Transverse colon (tissue), 4 donors: Measurements from ENCODE around the gene FASN. TPM values are rescaled to one million over a fixed set of nuclear protein-coding genes. Genes with fewer than 3 reads are reported as not detected.

Experiments used
- DNase-seq: peaks from one replicate; pipeline ENCODE4 v3.0.0-alpha.2; 2019
- H3K27ac ChIP-seq, 4 donors: fragments of 200-600 bp; sonication (generic); 2 replicates each; pipeline ENCODE4 v1.5.1; 2016 to 2018; ENCODE audit warnings: inconsistent platforms in 4 of 4
- H3K27me3 ChIP-seq: fragments of 200-600 bp; sonication (generic); 2 replicates; pipeline ENCODE4 v1.5.1; 2017; ENCODE audit warnings: inconsistent platforms
- H3K36me3 ChIP-seq, 4 donors: fragments of 200-600 bp; sonication (generic); 2 replicates each; pipeline ENCODE4 v1.5.1; 2017 to 2019; ENCODE audit warnings: inconsistent platforms in 4 of 4
- H3K4me1 ChIP-seq, 4 donors: fragments of 200-600 bp; sonication (generic); 2 replicates each; pipeline ENCODE4 v1.5.1; 2017 to 2020; ENCODE audit warnings: inconsistent platforms in 4 of 4
- H3K4me3 ChIP-seq, 4 donors: fragments of 200-600 bp; sonication (generic); 1 replicate in 1 of 4; 2 replicates in 3 of 4; pipeline versions ENCODE4 v1.5.1 to v1.6.1; 2017 to 2019; ENCODE audit warnings: inconsistent platforms in 4 of 4
- H3K9me3 ChIP-seq, 2 donors: fragments of 200-600 bp; sonication (generic); 2 replicates each; pipeline ENCODE4 v1.5.1; 2017 to 2019; ENCODE audit warnings: inconsistent platforms in 2 of 2
- CTCF ChIP-seq, 5 experiments: fragments of 200-600 bp in 3 of 5; fragments of 450-650 bp in 2 of 5; sonication (generic) in 3 of 5; IDR thresholded peaks; 1 replicate in 2 of 5; 2 replicates in 3 of 5; pipeline ENCODE4 v1.5.1; 2016 to 2017; ENCODE audit warnings: antibody characterized with exemption in 5 of 5, inconsistent platforms in 3 of 5, mild to moderate bottlenecking in 2 of 5, moderate library complexity in 1 of 5
- EP300 ChIP-seq: sonication (generic); formaldehyde crosslinking; IDR thresholded peaks from one replicate; pipeline ENCODE4 v1.6.1; 2017; ENCODE audit warnings: antibody characterized with exemption, low read depth
- POLR2A ChIP-seq: fragments of 450-650 bp; IDR thresholded peaks from one replicate; pipeline ENCODE4 v1.6.1; 2016; ENCODE audit warnings: antibody characterized with exemption, mild to moderate bottlenecking, moderate library complexity
- POLR2AphosphoS5 ChIP-seq, 3 donors: sonication (generic); formaldehyde crosslinking; IDR thresholded peaks; one replicate each; pipeline ENCODE4 v1.6.1; 2016; ENCODE audit warnings: antibody characterized with exemption in 3 of 3
- WGBS, 2 donors: methylation state at CpG; one replicate each; pipeline ENCODE4 v1.1.5; 2018; ENCODE audit warnings: low coverage in 1 of 2; 5-methylcytosine and 5-hydroxymethylcytosine counted together
- in situ Hi-C, 4 donors: fragments of 200-750 bp; cut with MboI; loops; one replicate each; pipeline versions ENCODE4 v1.15.0 to v1.15.1; 2017; ENCODE audit warnings: low sequenced_read_pairs in 3 of 4, low pct_ligation_motif_present in 1 of 4, low pct_unique_long_range_greater_than_20kb in 1 of 4
- intact Hi-C: fragments of 100-400 bp; cut with DNase I; formaldehyde crosslinking; loops from one replicate; pipeline ENCODE4 v1.15.1; 2023; ENCODE audit warnings: low total_unique reads
- total RNA-seq, 4 donors: library from RNA; depleted of rRNA; stranded (reverse); fragments of >200 nt; gene quantifications; one replicate each; pipeline ENCODE4 v1.1.0, GENCODE V29; 2016

FASN gene
- total RNA-seq, 4 donors from 2014 or later, result 25.1 to 185 (median 99.4) TPM

- H3K27ac ChIP-seq, result no peak overlapping the region
- H3K4me3 ChIP-seq, result no peak overlapping the region
- intact Hi-C loops (no loop called here), in situ Hi-C loops (no loop called here)
- H3K9me3 ChIP-seq, result no peaks in the 10 kb centered on the region
- 91% methylated on average over 8 of the region's 9 CpGs; no CpG with 5 or more reads in 1 of the 2 donors for WGBS, 2 donors
- H3K4me1 ChIP-seq, result no peaks in the 10 kb centered on the region
- DNase-seq, result no peak
- no peaks in the 10 kb centered on the region for H3K27me3 ChIP-seq
- TF ChIP-seq CTCF (IDR thresholded peaks at IDR 0.05) (no peak), EP300 (no peak), POLR2AphosphoS5 (IDR thresholded peaks at IDR 0.05) (no peak), POLR2A (no peak)
- H3K36me3 ChIP-seq, result no peaks in the 10 kb centered on the region
Measured at GRCh38 chr17:82114872-82115271, 16.8 kb upstream of the FASN start.

GRCh38 chr17:82114447-82114846 lies 16.4 kb upstream of the FASN start:
- intact Hi-C loops (no loop called here), in situ Hi-C loops (no loop called here)
- Histone ChIP-seq H3K4me3 (no peak overlapping the region), H3K27me3 (no peaks in the 10 kb centered on the region), H3K9me3 (no peaks in the 10 kb centered on the region), H3K4me1 (no peaks in the 10 kb centered on the region), H3K27ac (no peak overlapping the region), H3K36me3 (no peaks in the 10 kb centered on the region)
- 92 to 93% methylated on average over 5 to 10 of the region's 10 CpGs for WGBS, 2 donors
- TF ChIP-seq EP300 (no peak), POLR2AphosphoS5 (IDR thresholded peaks at IDR 0.05) (no peak), CTCF (IDR thresholded peaks at IDR 0.05) (no peak), POLR2A (no peak)
- DNase-seq, result no peak

GRCh38 chr17:82113941-82114340 lies 15.9 kb upstream of the FASN start:
- 93 to 96% methylated on average over 4 to 13 of the region's 13 CpGs for WGBS, 2 donors
- intact Hi-C loops (no loop called here), in situ Hi-C loops (no loop called here)
- no peaks in the 10 kb centered on the region for H3K4me1 ChIP-seq
- no peak overlapping the region for H3K4me3 ChIP-seq
- H3K27ac ChIP-seq, result no peak overlapping the region
- H3K9me3 ChIP-seq, result no peaks in the 10 kb centered on the region
- H3K36me3 ChIP-seq, result no peaks in the 10 kb centered on the region
- no peak for DNase-seq
- no peak for TF ChIP-seq CTCF (IDR thresholded peaks at IDR 0.05)
- TF ChIP-seq POLR2AphosphoS5 (IDR thresholded peaks at IDR 0.05), result no peak
- no peak for TF ChIP-seq POLR2A
- no peak for TF ChIP-seq EP300
- no peaks in the 10 kb centered on the region for H3K27me3 ChIP-seq

GRCh38 chr17:82113422-82113821 lies 15.4 kb upstream of the FASN start:
- H3K4me1 ChIP-seq, result no peaks in the 10 kb centered on the region
- in situ Hi-C loops (no loop called here), intact Hi-C loops (no loop called here)
- H3K9me3 ChIP-seq, result no peaks in the 10 kb centered on the region
- H3K27me3 ChIP-seq, result no peaks in the 10 kb centered on the region
- no peak overlapping the region for H3K27ac ChIP-seq
- DNase-seq, result no peak
- TF ChIP-seq EP300 (no peak), POLR2AphosphoS5 (IDR thresholded peaks at IDR 0.05) (no peak), CTCF (IDR thresholded peaks at IDR 0.05) (no peak), POLR2A (no peak)
- no peaks in the 10 kb centered on the region for H3K36me3 ChIP-seq
- 91% methylated on average over 9 of the region's 9 CpGs; no CpG with 5 or more reads in 1 of the 2 donors for WGBS, 2 donors
- no peak overlapping the region for H3K4me3 ChIP-seq
